MG63 (cell line): ENCODE data around the gene SAPCD2. TPM values are rescaled to one million over a fixed set of nuclear protein-coding genes. Genes with fewer than 3 reads are reported as not detected.

Experiments
- DNase-seq: peaks from one replicate; pipeline ENCODE4 v3.0.0-alpha.2; 2020
- H3K27me3 ChIP-seq: fragments of 250-450 bp; sonication (Bioruptor Pico); 2 replicates; pipeline ENCODE4 v1.5.1; 2020; ENCODE audit warnings: mild to moderate bottlenecking, moderate library complexity
- H3K36me3 ChIP-seq: fragments of 250-450 bp; sonication (Bioruptor Pico); 2 replicates; pipeline ENCODE4 v1.5.1; 2020; ENCODE audit warnings: mild to moderate bottlenecking, moderate library complexity
- H3K4me3 ChIP-seq: fragments of 250-450 bp; sonication (Bioruptor Pico); 2 replicates; pipeline ENCODE4 v1.5.1; 2020; ENCODE audit warnings: mild to moderate bottlenecking, moderate library complexity
- H3K9me3 ChIP-seq: fragments of 250-450 bp; sonication (Bioruptor Pico); 2 replicates; pipeline ENCODE4 v1.5.1; 2020; ENCODE audit warnings: mild to moderate bottlenecking, moderate library complexity
- total RNA-seq: library from RNA; depleted of rRNA; stranded (reverse); fragments of >200 nt; shearing (Covaris generic); gene quantifications from 2 replicates; pipeline ENCODE4 v1.2.3, GENCODE V29; 2014; ENCODE audit warnings: low replicate concordance

Gene SAPCD2
- total RNA-seq, 1 experiment from 2014 or later, result 32.5 TPM

DNA sequence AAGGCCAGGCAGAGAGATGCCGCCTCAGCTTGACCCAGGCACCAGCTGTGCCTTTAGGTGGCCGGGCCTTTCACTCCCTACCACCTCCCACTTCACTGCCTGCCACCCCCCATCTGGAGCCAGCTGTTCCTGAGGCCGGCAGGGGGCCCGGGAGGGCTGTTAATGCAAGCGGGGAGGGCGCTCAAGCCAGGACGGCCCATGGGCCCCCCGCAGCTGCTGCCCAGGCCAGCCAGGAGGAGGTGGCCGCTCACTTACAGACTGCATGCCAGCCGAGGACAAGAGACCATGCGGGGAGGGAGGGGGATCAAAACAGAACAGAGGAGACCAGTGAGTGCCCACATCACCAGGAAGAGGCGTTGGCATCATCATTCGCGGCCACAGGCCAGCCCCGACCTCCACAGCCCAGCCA, 46.8 kb downstream of the SAPCD2 start:
- H3K36me3 ChIP-seq, result no peaks in the 10 kb centered on the region; the same call in 1 of the 2 replicates
- DNase-seq, result no peak
- H3K9me3 ChIP-seq, result no peaks in the 10 kb centered on the region
- H3K4me3 ChIP-seq, result no peak overlapping the region
- no peaks in the 10 kb centered on the region for H3K27me3 ChIP-seq

- Histone ChIP-seq H3K9me3 (no peaks in the 10 kb centered on the region), H3K36me3 (no peaks in the 10 kb centered on the region; the same call in 1 of the 2 replicates), H3K27me3 (no peaks in the 10 kb centered on the region), H3K4me3 (no peak overlapping the region)
- DNase-seq, result peak; percentile 31
Measured at GRCh38 chr9:137023157-137023556, 47.2 kb downstream of the SAPCD2 start.

- H3K9me3 ChIP-seq, result no peaks in the 10 kb centered on the region
- no peak for DNase-seq
- no peaks in the 10 kb centered on the region; the same call in 1 of the 2 replicates for H3K36me3 ChIP-seq
- H3K27me3 ChIP-seq, result no peaks in the 10 kb centered on the region
- no peak overlapping the region for H3K4me3 ChIP-seq
Measured at GRCh38 chr9:137022662-137023008, 47.7 kb downstream of the SAPCD2 start.

DNA sequence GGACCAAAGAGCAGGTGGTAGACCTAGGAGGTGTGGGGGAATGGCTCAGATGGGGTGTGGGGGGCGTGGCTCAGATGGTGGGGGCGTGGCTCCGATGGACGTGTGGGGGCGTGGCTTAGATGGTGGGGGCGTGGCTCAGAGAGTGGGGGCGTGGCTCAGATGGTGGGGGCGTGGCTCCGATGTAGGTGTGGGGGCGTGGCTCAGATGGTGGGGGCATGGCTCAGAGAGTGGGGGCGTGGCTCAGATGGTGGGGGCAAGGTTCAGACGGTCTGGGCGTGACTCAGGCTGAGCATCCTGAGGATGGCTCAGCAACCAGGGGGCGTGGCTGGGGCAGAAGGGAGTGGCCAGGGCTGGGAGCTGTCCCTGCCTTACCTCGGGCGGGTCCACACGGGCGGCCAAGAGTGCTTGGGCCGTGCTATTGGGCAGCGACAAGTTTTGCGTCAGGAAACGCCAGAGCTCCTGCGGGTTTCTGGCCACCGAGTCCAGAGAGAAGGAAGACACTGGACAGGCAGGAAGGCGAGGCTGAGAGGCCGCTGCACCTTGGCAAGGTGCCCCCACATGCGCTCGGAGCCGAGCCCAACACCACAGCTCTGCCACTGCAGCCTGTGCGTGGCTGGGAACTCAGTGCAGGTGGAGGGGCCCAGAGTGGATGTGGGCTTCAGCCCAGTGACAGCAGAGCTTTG, 48.2 kb downstream of the SAPCD2 start:
- H3K9me3 ChIP-seq, result no peaks in the 10 kb centered on the region
- peak; percentile 87 for DNase-seq
- H3K27me3 ChIP-seq, result no peaks in the 10 kb centered on the region
- no peaks in the 10 kb centered on the region; the same call in 1 of the 2 replicates for H3K36me3 ChIP-seq
- H3K4me3 ChIP-seq, result no peak overlapping the region

GRCh38 chr9:137021568-137021978, 48.8 kb downstream of the SAPCD2 start:
- Histone ChIP-seq H3K4me3 (no peak overlapping the region), H3K36me3 (no peaks in the 10 kb centered on the region; the same call in 1 of the 2 replicates), H3K9me3 (no peaks in the 10 kb centered on the region), H3K27me3 (no peaks in the 10 kb centered on the region)
- DNase-seq, result no peak

GRCh38 chr9:137020771-137021567, 49.4 kb downstream of the SAPCD2 start:
- Histone ChIP-seq H3K9me3 (no peaks in the 10 kb centered on the region), H3K4me3 (no peak overlapping the region), H3K36me3 (no peaks in the 10 kb centered on the region; the same call in 1 of the 2 replicates), H3K27me3 (no peaks in the 10 kb centered on the region)
- DNase-seq, result no peak

DNA sequence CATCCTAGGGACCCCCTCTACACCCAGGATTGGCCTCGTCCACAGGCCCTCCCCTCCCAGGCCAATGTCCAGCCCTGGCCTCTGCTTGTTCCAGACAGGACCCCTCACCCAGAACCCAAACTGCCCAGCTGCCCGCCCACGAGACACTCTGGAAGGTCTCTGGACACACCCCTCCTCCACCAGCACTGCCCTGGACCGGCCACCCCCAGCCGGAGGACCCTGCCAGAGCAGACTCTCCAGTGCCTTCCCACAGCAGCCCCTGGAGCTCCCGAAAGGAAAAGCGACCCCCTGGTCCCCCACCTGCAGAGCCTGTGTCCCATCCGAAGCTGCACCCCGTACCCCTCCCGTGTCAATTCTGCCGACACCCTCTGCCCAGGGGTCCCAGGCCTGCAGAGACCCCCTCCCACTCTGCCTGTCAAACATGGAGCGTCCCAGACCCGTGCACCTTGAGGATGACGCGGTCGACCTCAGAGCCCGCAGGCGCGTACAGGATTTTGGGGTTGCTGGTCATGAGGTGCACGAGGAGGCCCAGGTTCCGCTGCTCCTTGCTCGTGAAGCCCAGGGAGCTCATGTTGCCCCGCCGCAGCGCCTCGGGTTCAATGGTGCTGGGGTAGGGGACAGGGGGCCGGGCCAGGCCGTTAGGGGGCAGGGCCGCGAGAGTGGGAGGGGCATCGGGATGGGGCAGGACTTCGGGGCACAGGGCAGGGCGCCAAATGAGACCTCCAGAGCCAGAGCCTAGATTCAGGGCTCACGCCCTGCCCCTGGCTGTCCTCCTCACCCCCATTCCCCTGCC, 50.3 kb downstream of the SAPCD2 start:
- Histone ChIP-seq H3K27me3 (no peaks in the 10 kb centered on the region), H3K4me3 (no peak overlapping the region), H3K36me3 (no peaks in the 10 kb centered on the region; the same call in 1 of the 2 replicates), H3K9me3 (no peaks in the 10 kb centered on the region)
- DNase-seq, result no peak

GRCh38 chr9:137018761-137019559, 51.4 kb downstream of the SAPCD2 start:
- no peak for DNase-seq
- Histone ChIP-seq H3K4me3 (no peak overlapping the region), H3K27me3 (no peaks in the 10 kb centered on the region), H3K9me3 (no peaks in the 10 kb centered on the region), H3K36me3 (no peaks in the 10 kb centered on the region; the same call in 1 of the 2 replicates)

- no peak overlapping the region for H3K4me3 ChIP-seq
- H3K27me3 ChIP-seq, result no peaks in the 10 kb centered on the region
- no peak for DNase-seq
- H3K9me3 ChIP-seq, result no peaks in the 10 kb centered on the region
- H3K36me3 ChIP-seq, result no peaks in the 10 kb centered on the region; the same call in 1 of the 2 replicates
Measured at GRCh38 chr9:137017791-137018497, 52.4 kb downstream of the SAPCD2 start.

DNA sequence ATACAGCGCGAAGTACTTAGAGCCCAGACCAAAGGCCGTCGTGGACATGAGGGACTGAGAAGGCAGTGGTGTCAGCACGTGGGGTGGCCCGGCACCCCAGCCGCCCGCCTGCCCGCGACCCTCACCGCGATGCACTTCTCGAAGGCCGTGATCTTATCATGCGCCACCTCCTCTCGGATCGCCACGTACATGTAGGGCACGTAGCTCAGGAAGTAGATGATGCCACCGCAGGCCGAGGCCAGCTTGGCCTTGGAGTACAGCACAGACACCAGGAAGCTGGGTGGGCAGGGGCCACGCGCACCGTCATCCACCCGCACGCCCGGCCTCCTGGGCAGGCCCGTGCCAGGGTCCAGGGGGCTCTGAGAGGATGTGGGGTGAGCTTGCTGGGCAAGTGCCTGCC, 53.3 kb downstream of the SAPCD2 start:
- no peaks in the 10 kb centered on the region for H3K9me3 ChIP-seq
- H3K27me3 ChIP-seq, result no peaks in the 10 kb centered on the region
- no peak for DNase-seq
- no peak overlapping the region for H3K4me3 ChIP-seq
- no peaks in the 10 kb centered on the region for H3K36me3 ChIP-seq

GRCh38 chr9:137016436-137016835, 53.9 kb downstream of the SAPCD2 start:
- no peaks in the 10 kb centered on the region for H3K9me3 ChIP-seq
- DNase-seq, result no peak
- no peaks in the 10 kb centered on the region for H3K27me3 ChIP-seq
- H3K36me3 ChIP-seq, result no peaks in the 10 kb centered on the region
- no peak overlapping the region for H3K4me3 ChIP-seq

GRCh38 chr9:137015976-137016375, 54.4 kb downstream of the SAPCD2 start:
- Histone ChIP-seq H3K9me3 (no peaks in the 10 kb centered on the region), H3K4me3 (no peak overlapping the region), H3K27me3 (no peaks in the 10 kb centered on the region), H3K36me3 (no peaks in the 10 kb centered on the region)
- DNase-seq, result no peak

GRCh38 chr9:137015540-137015930, 54.8 kb downstream of the SAPCD2 start:
- no peak overlapping the region for H3K4me3 ChIP-seq
- no peak for DNase-seq
- H3K36me3 ChIP-seq, result no peaks in the 10 kb centered on the region
- no peaks in the 10 kb centered on the region for H3K27me3 ChIP-seq
- no peaks in the 10 kb centered on the region for H3K9me3 ChIP-seq

- Histone ChIP-seq H3K4me3 (no peak overlapping the region), H3K9me3 (no peaks in the 10 kb centered on the region), H3K36me3 (no peaks in the 10 kb centered on the region), H3K27me3 (no peaks in the 10 kb centered on the region)
- DNase-seq, result no peak
Measured at GRCh38 chr9:137014776-137015539, 55.4 kb downstream of the SAPCD2 start.

GRCh38 chr9:137014166-137014565, 56.2 kb downstream of the SAPCD2 start:
- no peak for DNase-seq
- H3K36me3 ChIP-seq, result no peaks in the 10 kb centered on the region
- no peak overlapping the region for H3K4me3 ChIP-seq
- H3K27me3 ChIP-seq, result no peaks in the 10 kb centered on the region
- no peaks in the 10 kb centered on the region for H3K9me3 ChIP-seq
